OCI-LY7 (cell line): ENCODE measurements around the gene NFYC.

Experiments used
- EZH2phosphoT487 ChIP-seq: fragments of 200-600 bp; sonication (generic); IDR thresholded peaks from 2 replicates; pipeline ENCODE4 v1.6.1; 2018; ENCODE audit warnings: low read depth, borderline replicate concordance, mild to moderate bottlenecking, mixed run types, antibody characterized with exemption, low read length, moderate library complexity, mixed read lengths
- TF ChIP-seq, protein P1 (sequence below): fragments of 200-600 bp; sonication (generic); conservative IDR thresholded peaks from 2 replicates; pipeline ENCODE4 v1.5.1; 2014; ENCODE audit warnings: mild to moderate bottlenecking, antibody characterized with exemption, low read length, moderate library complexity, mixed read lengths

DNA sequence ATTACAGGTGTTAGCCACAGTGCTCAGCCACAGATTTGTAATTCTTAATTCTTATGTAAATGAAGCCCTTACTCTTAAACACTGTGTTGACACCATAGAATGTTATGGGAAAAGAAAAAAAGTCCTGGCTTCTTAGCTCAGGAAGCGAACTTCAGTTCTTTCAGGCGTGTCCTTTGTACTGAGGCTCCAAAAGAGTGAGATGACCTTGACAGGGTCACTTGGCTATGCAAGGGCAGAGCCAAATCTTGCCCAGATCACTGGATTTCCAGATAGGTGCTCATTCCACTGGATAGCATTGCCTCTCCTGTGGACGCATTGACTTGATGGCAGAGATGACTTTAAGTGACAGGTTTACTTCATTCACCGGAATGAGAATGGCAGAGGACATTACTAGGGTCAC, 4.8 kb downstream of the NFYC start:
- TF ChIP-seq, protein P1, sequence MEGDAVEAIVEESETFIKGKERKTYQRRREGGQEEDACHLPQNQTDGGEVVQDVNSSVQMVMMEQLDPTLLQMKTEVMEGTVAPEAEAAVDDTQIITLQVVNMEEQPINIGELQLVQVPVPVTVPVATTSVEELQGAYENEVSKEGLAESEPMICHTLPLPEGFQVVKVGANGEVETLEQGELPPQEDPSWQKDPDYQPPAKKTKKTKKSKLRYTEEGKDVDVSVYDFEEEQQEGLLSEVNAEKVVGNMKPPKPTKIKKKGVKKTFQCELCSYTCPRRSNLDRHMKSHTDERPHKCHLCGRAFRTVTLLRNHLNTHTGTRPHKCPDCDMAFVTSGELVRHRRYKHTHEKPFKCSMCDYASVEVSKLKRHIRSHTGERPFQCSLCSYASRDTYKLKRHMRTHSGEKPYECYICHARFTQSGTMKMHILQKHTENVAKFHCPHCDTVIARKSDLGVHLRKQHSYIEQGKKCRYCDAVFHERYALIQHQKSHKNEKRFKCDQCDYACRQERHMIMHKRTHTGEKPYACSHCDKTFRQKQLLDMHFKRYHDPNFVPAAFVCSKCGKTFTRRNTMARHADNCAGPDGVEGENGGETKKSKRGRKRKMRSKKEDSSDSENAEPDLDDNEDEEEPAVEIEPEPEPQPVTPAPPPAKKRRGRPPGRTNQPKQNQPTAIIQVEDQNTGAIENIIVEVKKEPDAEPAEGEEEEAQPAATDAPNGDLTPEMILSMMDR: no peak
- no peak for TF ChIP-seq EZH2phosphoT487
